Nephron progenitor cell (in vitro differentiated cells): Measurements from ENCODE around the gene COL12A1.

Source experiments
- DNase-seq: peaks from one replicate; pipeline ENCODE4 v3.0.0; 2021
- H3K27ac Mint-ChIP-seq: 2 replicates; pipeline ENCODE4 v1.8.0; 2021; ENCODE audit warnings: mild to moderate bottlenecking, moderate library complexity, mixed read lengths
- H3K27me3 Mint-ChIP-seq: 2 replicates; pipeline ENCODE4 v1.8.0; 2021; ENCODE audit warnings: mild to moderate bottlenecking, low read depth, mixed read lengths; ENCODE audit not compliant: poor library complexity
- H3K36me3 Mint-ChIP-seq: 2 replicates; pipeline ENCODE4 v1.8.0; 2021; ENCODE audit warnings: low read depth, mixed read lengths
- H3K4me1 Mint-ChIP-seq: 2 replicates; pipeline ENCODE4 v1.8.0; 2021; ENCODE audit warnings: mixed read lengths
- H3K4me3 Mint-ChIP-seq: 2 replicates; pipeline ENCODE4 v1.8.0; 2021; ENCODE audit warnings: mild to moderate bottlenecking, moderate library complexity, mixed read lengths
- H3K9me3 Mint-ChIP-seq: 2 replicates; pipeline ENCODE4 v1.8.0; 2021; ENCODE audit warnings: mild to moderate bottlenecking, moderate library complexity, mixed read lengths
- TF ChIP-seq, protein P1 (sequence below): fragments of 200-600 bp; sonication (generic); IDR thresholded peaks from 2 replicates; pipeline ENCODE4 v1.5.0; 2021; ENCODE audit warnings: antibody characterized with exemption

The COL12A1 gene

DNA sequence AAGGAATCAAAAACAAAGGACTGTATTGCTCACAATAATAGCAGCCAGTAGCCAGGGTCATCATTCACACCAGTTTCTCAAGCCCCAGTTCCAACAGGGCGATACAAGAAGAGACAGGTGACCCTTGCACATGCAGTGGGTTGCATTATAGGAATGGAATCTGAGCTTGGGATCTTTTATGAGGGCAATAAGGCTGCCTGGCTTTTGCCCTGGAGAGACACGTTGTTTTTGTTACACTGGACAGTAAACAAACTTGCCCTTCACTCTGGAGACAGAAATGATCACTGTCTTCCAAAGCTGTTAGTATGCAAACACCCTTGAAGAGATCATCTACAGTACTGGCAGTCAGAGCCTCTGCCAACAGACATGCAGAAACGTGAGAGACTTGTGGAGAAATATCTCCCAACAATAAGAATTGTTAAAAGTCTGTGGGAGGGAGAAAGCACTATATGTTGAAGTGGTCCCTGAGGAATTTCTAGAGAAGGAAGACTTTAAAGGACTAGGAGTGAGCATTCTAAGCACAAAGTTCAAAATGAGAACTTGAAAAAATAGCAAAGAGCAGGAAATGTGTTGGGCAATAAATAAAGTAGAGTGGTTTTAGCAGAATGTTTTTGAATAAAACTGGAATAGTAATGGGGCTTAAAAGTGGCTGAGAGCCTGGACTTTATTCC lies 6.2 kb upstream of the COL12A1 start:
- Mint-ChIP-seq H3K4me1 (peaks cover 41% of the 10 kb centered on the region), H3K9me3 (no peaks in the 10 kb centered on the region), H3K27ac (no peak overlapping the region), H3K4me3 (no peak overlapping the region), H3K27me3 (peaks cover 34% of the 10 kb centered on the region), H3K36me3 (no peaks in the 10 kb centered on the region)
- DNase-seq, result no peak
- TF ChIP-seq, protein P1, sequence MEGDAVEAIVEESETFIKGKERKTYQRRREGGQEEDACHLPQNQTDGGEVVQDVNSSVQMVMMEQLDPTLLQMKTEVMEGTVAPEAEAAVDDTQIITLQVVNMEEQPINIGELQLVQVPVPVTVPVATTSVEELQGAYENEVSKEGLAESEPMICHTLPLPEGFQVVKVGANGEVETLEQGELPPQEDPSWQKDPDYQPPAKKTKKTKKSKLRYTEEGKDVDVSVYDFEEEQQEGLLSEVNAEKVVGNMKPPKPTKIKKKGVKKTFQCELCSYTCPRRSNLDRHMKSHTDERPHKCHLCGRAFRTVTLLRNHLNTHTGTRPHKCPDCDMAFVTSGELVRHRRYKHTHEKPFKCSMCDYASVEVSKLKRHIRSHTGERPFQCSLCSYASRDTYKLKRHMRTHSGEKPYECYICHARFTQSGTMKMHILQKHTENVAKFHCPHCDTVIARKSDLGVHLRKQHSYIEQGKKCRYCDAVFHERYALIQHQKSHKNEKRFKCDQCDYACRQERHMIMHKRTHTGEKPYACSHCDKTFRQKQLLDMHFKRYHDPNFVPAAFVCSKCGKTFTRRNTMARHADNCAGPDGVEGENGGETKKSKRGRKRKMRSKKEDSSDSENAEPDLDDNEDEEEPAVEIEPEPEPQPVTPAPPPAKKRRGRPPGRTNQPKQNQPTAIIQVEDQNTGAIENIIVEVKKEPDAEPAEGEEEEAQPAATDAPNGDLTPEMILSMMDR, result no peak

DNA sequence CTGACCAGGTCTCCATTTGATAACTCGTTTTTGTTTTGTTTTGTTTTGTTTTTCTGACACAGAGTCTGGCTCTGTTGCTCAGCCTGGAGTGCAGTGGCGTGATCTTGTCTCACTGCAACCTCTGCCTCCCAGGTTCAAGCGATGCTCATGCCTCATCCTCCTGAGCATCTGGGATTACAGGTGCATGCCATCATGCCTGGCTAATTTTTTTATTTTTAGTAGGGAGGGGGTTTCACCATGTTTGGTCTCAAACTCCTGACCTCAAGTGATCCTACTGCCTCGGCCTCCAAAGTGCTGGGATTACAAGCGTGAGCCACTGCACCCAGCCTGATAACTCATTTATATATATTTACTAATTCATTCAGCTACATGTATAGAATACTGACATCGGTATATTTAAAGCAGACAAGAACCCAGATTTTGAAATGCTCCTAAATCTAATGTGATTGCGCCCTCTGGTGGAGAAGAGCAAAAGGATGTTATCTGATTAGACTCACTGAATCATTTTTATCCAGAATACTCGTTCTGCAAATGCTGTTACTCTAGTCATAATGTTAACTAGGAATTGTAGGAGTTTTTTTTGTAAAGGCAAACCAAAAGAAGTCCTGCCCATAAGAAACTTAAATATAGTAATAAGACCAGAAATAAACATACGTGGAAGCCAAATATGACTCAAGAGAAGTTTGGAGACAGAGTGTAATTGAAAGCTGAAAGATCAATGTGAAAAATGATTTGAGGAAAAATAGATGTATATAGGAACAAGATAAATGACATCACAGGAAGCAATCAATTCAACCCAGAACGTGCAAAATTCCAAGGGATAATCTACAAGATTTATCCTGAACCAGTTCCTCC lies 5.3 kb upstream of the COL12A1 start:
- Mint-ChIP-seq H3K4me3 (no peak overlapping the region), H3K4me1 (peaks cover 51% of the 10 kb centered on the region), H3K27me3 (peaks cover 43% of the 10 kb centered on the region), H3K27ac (no peak overlapping the region), H3K9me3 (no peaks in the 10 kb centered on the region), H3K36me3 (no peaks in the 10 kb centered on the region)
- DNase-seq, result peak; percentile 52
- TF ChIP-seq, protein P1, result peak; percentile 82

DNA sequence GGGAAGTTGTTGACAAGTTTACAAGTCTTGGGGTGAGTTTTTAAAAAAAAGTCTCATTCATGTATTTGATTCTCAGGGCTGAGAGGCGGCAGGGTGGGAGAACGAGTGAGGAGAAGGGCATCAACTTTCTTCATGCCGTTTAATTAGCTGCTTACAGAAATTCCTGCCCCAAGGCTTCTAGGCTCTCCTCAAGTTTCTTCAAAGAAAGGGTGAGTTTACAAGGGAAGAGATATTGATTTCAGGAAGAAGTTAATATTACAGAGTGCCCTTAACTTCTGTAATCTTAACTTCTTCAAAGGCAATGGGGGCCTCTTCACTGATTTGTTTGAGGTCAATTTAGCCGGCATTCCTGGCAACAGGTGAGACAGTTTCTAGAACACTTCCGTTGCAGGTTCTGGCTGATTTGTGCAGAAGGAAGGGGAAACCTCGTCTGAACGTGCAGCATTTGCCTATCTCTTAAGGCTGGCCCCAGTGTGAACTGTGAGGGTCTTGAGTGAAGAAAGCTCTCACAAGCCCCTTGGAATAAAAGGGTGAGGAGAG lies 3.4 kb upstream of the COL12A1 start:
- H3K4me1 Mint-ChIP-seq, result peaks cover 69% of the 10 kb centered on the region
- H3K36me3 Mint-ChIP-seq, result no peaks in the 10 kb centered on the region
- H3K27me3 Mint-ChIP-seq, result peaks cover 62% of the 10 kb centered on the region
- H3K27ac Mint-ChIP-seq, result no peak overlapping the region
- TF ChIP-seq, protein P1, result no peak
- no peak for DNase-seq
- no peaks in the 10 kb centered on the region for H3K9me3 Mint-ChIP-seq
- peak overlapping the region; percentile 71 for H3K4me3 Mint-ChIP-seq

DNA sequence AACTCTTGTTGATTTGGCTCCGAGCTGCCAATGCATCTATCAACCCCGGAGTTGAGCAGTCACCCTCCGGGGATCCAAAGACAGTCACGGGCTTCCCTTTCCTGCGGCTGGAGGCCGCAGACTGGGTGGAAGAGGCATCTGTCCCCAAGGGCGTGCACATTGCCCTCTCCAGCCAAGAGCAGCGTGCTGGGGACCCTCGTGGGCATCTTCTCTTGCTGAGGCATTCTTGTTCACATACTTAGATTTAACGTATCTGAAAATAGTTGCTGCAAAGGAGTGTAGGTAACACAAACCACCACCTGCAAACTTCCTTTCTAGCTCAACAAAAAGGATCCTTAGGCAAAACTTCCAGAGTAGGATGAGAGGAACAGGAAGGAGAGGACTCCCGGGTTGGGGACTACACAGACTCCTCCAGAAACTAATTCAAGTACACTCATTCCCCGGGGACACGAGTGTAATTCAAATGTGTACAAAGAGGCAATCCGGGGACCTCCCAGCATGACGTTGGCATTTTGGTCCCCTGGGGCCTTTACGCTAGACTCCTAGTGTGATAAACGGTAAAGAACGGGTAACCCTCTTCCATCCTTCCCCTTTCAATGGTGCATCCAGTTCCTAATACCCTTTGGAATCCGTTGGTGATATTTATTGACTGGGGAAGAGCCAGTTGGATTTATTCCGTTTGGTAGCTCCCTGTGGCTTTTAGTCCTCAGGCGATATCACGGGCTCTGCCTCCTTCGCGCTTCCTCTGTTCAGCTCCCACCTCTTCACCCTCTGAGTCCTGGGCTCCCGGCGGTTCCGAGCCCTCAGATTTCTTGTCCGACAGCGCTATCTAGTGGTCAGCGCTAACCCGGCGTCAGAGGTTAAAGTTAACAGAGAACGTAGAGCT lies 2.7 kb upstream of the COL12A1 start:
- no peaks in the 10 kb centered on the region for H3K9me3 Mint-ChIP-seq
- TF ChIP-seq, protein P1, result peak; percentile 88
- DNase-seq, result peak; percentile 93
- no peak overlapping the region for H3K27ac Mint-ChIP-seq
- H3K4me3 Mint-ChIP-seq, result peak overlapping the region; percentile 79
- no peaks in the 10 kb centered on the region for H3K36me3 Mint-ChIP-seq
- peaks cover 69% of the 10 kb centered on the region for H3K27me3 Mint-ChIP-seq
- peaks cover 73% of the 10 kb centered on the region for H3K4me1 Mint-ChIP-seq

DNA sequence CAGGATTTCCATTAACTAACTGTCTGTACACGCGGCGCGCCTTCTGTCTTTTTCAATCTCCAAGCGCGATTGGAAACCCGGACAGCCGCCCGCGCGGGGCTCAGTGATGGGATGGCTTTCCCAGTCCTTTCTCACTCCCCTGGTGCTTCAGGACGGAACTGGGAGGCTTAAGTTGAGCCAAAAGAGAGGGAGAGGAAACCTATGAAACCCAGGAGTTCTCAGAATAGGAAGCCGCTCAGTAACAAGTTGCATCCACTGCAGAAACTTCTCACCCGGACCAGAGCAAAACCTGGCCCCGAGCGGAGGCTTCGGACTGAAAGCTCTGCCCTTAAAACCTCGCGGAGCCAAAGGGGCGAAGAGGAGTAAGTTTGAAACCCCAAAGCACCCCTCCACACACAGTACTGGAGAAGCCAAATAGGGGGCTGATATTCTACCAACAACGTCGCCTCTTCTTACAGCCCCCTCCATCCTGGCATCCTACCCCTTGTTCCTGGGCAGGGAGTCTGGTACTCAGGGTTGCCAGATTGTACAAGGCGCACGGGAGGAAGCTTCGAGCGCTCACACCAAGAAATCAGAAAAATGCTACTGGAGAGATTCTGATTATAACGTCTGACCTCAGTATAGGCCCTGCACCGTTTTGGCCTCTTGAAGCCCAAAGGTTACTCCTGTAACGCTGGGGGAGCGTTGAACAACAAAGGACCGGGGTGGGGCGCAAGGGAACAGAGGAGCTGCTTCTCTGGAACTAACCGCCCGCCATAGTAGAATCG lies 906 bp upstream of the COL12A1 start:
- Mint-ChIP-seq H3K9me3 (no peaks in the 10 kb centered on the region), H3K27me3 (peaks cover 87% of the 10 kb centered on the region), H3K4me1 (peaks cover 70% of the 10 kb centered on the region), H3K27ac (no peak overlapping the region), H3K36me3 (no peaks in the 10 kb centered on the region), H3K4me3 (peak overlapping the region; percentile 79)
- TF ChIP-seq, protein P1, result no peak
- peak; percentile 30 for DNase-seq
